DMS79 (cell line): ENCODE results near the gene DRD4.
"Not testable (repeated sequence)": the region's sequence is repeated elsewhere in the genome, so short reads cannot be mapped to it uniquely, and the experiment has no call there.

Experiments used
- DNase-seq: peaks from one replicate; lab custom pipeline; 2025; lab: John Stamatoyannopoulos, UW

The DRD4 gene

DNA sequence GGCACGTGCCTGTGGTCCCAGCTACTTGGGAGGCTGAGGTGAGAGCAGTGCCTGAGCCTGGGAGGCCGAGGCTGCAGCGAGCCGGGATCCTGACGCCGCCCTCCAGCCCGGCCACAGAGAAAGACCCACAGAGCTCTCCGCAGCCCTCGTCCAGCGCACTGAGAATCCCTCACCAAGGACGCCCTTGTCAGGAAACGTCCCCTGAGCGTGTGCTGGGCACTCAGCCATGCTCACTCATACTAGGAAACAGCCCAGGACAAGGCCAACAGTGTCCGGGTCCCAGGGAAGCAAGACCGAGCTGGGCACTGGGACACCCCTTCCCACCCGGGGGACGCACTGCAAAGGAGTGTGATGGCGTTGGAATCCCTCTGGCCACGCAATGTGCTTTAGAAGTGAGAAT is 43.4 kb downstream of the DRD4 start:
- DNase-seq: no peak

DNA sequence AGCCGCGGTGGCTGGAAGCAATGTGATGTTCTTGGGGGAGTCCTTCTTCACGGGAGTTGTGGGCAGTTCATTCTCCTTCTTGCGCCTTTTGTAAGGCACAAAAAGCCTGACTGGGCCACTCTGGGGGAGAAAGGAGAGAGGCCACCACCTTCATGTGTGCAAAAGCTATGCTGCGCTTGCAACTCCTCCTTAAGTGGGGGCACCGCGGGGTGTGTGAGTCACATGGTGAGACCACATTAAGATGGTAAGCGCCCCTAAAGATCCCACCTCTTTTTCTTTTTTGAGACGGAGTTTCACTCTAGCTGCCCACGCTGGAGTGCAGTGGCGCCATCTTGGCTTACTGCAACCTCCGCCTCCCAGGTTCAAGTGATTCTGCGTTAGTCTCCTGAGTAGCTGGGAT is 43.9 kb downstream of the DRD4 start:
- no peak for DNase-seq

DNA sequence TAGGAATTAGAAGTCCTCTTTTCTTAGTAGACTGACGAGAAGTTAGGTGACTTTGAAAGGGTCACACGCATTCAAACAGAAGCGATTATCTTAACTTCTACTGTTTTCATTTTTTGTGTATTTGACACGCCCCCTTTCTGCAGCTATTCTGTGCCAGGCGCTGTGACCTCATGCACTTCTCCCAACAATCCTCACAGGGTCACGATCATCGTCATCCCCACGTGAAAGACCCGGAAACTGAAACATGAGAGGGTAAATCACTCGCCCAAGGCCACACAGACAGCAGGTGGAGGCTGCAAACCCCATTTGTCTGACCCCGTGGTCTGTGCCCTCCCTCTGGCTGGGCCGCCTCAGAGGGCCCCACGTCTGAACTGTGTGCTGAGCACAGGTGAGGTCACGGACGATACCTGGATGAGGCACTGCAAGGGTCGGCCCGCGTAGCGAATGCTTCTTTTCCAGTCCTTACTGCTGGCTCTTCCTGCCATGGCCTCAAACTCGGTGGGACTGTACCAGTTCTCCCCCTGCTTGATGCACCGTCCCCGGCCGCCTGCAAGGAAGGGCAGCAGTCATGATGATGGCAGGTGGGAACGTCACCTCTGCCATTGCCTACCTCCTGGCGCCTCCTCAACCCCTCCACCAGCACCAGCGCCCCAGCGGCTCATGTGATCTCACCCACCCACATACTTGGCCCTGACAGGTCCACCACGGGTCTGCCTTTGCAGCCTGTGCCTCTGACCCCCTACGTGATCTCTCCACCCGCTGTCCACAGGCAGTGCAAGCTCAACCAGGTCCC is 49.6 kb downstream of the DRD4 start:
- DNase-seq: no peak

DNA sequence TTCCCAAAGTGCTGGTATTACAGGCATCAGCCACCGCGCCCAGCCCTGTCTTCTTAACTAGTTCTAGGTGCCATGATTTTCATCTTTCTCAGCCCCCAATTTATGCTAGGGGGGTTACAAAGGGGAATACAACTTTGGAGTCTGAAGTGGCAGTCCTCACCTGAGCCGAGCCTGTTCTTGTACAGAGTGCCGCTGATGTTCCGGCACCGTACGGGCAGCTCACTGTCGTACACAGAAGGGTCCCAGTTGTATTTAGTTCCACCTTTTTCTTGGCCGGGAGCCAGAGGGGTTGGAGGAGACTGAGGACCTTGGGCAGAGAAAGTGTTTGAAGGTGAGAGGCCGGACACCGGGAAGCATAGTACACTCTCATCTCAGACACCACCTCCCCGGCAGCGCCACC is 50.7 kb downstream of the DRD4 start:
- no peak for DNase-seq

DNA sequence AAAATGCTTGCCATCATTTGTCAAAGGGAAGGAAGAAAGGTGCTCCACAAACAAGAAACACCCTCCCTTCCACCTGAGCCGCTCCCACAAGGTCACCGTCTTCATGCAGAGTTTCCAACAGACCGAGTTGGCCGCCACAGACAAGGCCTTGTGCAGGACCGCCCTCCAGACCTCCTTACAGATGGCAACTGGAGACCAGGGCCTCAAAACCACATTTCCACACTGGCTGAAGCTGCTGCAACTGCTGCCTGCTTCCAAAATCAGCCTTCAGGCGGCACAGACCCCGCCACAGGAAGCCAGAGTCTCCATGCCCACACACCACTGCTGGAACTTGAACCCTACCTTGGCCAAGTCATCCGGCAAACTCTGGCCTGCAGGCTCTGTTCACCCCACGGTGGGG is 51.6 kb downstream of the DRD4 start:
- DNase-seq: no peak

DNA sequence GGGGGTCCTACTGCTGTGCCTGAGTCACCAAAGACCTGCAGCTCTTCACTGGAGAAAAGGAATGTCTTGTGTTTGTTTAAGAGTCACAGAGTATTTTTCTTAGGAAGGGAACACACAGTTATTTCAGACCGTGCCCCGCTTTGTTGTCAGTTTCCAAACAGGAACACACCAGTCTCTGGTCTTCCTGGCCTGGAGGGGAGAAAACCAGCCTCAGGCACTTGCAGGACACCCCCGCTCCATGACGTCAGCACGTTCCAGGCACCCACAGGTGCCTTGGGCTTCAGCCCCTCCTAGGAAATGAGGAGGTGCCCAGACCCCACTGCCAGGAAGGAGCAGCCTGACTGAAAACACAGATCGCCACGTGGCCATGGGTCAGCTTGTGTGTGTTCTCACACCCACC is 52.6 kb downstream of the DRD4 start:
- no peak for DNase-seq

DNA sequence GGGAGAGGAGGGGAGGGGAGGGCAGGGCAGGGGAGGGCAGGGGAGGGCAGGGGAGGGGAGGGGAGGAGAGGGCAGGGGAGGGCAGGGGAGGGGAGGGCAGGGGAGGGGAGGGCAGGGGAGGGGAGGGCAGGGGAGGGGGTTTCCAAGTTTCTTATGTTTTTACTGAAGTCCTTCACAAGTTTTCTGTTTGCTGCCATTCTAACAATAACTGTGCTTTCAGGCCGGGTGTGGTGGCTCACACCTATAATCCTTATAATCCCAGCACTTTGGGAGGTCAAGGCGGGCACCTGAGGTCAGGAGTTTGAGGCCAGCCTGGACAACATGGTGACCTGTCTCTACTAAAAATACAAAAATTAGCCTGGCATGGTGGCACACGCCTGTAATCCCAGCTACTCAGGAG is 53.2 kb downstream of the DRD4 start:
- DNase-seq: not testable (repeated sequence)
